B cell (primary cell): ENCODE results near the gene ULK1. TPM values are rescaled to one million over a fixed set of nuclear protein-coding genes. Genes with fewer than 3 reads are reported as not detected.

Source experiments
- ATAC-seq: fragments of 200-7000 bp; cut with Tn5 transposase; one replicate; pipeline ENCODE4 v1.10.0; 2021; ENCODE audit warnings: low read depth, mild to moderate bottlenecking, moderate number of reproducible peaks, moderate library complexity
- CTCF ChIA-PET: fragments of 350-600 bp; sonication (Branson Sonifier 250); formaldehyde crosslinking; loops from one replicate; lab custom pipeline; 2021; ENCODE audit warnings: antibody characterized with exemption, inconsistent platforms; lab: Charles Lee
- POLR2A ChIA-PET: fragments of 350-600 bp; sonication (Branson Sonifier 250); formaldehyde crosslinking; loops from one replicate; lab custom pipeline; 2021; ENCODE audit warnings: antibody characterized with exemption; lab: Charles Lee
- DNase-seq: peaks from one replicate; pipeline ENCODE4 v3.0.0; 2013
- H2AFZ ChIP-seq: 2 replicates; pipeline ENCODE4 v1.6.1; 2012; ENCODE audit warnings: mild to moderate bottlenecking, low read depth, low read length; ENCODE audit not compliant: insufficient read depth, poor library complexity, severe bottlenecking
- H3K27ac ChIP-seq, 2 donors: 1 replicate in 1 of 2; 2 replicates in 1 of 2; pipeline ENCODE4 v1.5.1; 2012 to 2013; ENCODE audit warnings: low read length in 2 of 2, mild to moderate bottlenecking in 2 of 2, moderate library complexity in 1 of 2
- H3K27me3 ChIP-seq, 4 experiments: fragments of 200-600 bp in 1 of 4; sonication (generic) in 1 of 4; replicated peaks in 1 of 4; 1 replicate in 2 of 4; 2 replicates in 2 of 4; pipeline versions ENCODE4 v1.6.1 to v1.7.0; 2013 to 2016; ENCODE audit warnings: low read length in 3 of 4, mild to moderate bottlenecking in 2 of 4, mixed read lengths in 1 of 4, moderate library complexity in 1 of 4; ENCODE audit not compliant: insufficient read depth in 4 of 4, control insufficient read depth in 3 of 4; ENCODE audit errors: control extremely low read depth in 1 of 4
- H3K36me3 ChIP-seq, 2 experiments: replicated peaks in 1 of 2; 1 replicate in 1 of 2; 2 replicates in 1 of 2; pipeline versions ENCODE4 v1.6.1 to v1.7.1; 2013; ENCODE audit warnings: low read length in 1 of 2; ENCODE audit not compliant: insufficient read depth in 2 of 2, control insufficient read depth in 1 of 2; ENCODE audit errors: control extremely low read depth in 1 of 2, extremely low read depth in 1 of 2
- H3K4me1 ChIP-seq, 2 donors: fragments of 200-600 bp in 1 of 2; sonication (generic) in 1 of 2; 1 replicate in 1 of 2; 2 replicates in 1 of 2; pipeline versions ENCODE4 v1.5.1 to v1.6.1; 2013 to 2017; ENCODE audit warnings: low read length in 2 of 2; ENCODE audit not compliant: control insufficient read depth in 2 of 2, insufficient read depth in 2 of 2
- H3K4me2 ChIP-seq: replicated peaks from 2 replicates; pipeline ENCODE3; 2012; ENCODE audit warnings: mild to moderate bottlenecking, low read depth, low read length; ENCODE audit not compliant: poor library complexity, severe bottlenecking
- H3K4me3 ChIP-seq, 5 experiments: fragments of 200-600 bp in 1 of 5; sonication (generic) in 1 of 5; 1 replicate in 3 of 5; 2 replicates in 2 of 5; pipeline versions ENCODE4 v1.5.1 to v1.7.0; 2011 to 2016; ENCODE audit warnings: low read length in 4 of 5, mild to moderate bottlenecking in 4 of 5, low read depth in 2 of 5, control low read depth in 1 of 5, moderate library complexity in 1 of 5; ENCODE audit not compliant: insufficient read depth in 1 of 5; ENCODE audit errors: control extremely low read depth in 1 of 5, extremely low read depth in 1 of 5
- H3K79me2 ChIP-seq: fragments of 200-600 bp; sonication (generic); one replicate; pipeline ENCODE4 v1.6.0; 2016; ENCODE audit warnings: low read length; ENCODE audit not compliant: control insufficient read depth, insufficient read depth
- H3K9ac ChIP-seq: fragments of 200-600 bp; sonication (generic); 2 replicates; pipeline ENCODE4 v1.6.1; 2017; ENCODE audit warnings: mild to moderate bottlenecking, low read length, moderate library complexity
- H3K9me3 ChIP-seq, 3 donors: one replicate each; pipeline versions ENCODE4 v1.6.1 to v1.7.1; 2013; ENCODE audit warnings: low read length in 2 of 3; ENCODE audit not compliant: control insufficient read depth in 2 of 3, insufficient read depth in 1 of 3; ENCODE audit errors: control extremely low read depth in 1 of 3
- H4K20me1 ChIP-seq: 2 replicates; pipeline ENCODE4 v1.6.0; 2012; ENCODE audit warnings: mild to moderate bottlenecking, low read length; ENCODE audit not compliant: insufficient read depth, control insufficient read depth, poor library complexity, severe bottlenecking
- H3K27ac Mint-ChIP-seq: one replicate; pipeline ENCODE4 v1.8.0; 2021; ENCODE audit warnings: mixed read lengths
- H3K27me3 Mint-ChIP-seq: one replicate; pipeline ENCODE4 v1.8.0; 2021; ENCODE audit warnings: mixed read lengths
- H3K4me1 Mint-ChIP-seq: one replicate; pipeline ENCODE4 v1.8.0; 2021; ENCODE audit warnings: mixed read lengths
- H3K4me3 Mint-ChIP-seq: one replicate; pipeline ENCODE4 v1.8.0; 2021; ENCODE audit warnings: mixed read lengths
- H3K9me3 Mint-ChIP-seq: one replicate; pipeline ENCODE4 v1.8.0; 2022; ENCODE audit warnings: mixed read lengths; ENCODE audit not compliant: insufficient read depth
- EZH2 ChIP-seq: IDR thresholded peaks from 2 replicates; pipeline ENCODE4 v1.6.1; 2012; ENCODE audit warnings: borderline replicate concordance, low read depth, mild to moderate bottlenecking, moderate library complexity, low read length; ENCODE audit not compliant: insufficient read depth, poor library complexity, severe bottlenecking
- WGBS: methylation state at CpG from one replicate; pipeline ENCODE4 v1.1.5; 2013; ENCODE audit warnings: missing lambda C conversion rate; ENCODE audit not compliant: insufficient coverage; 5-methylcytosine and 5-hydroxymethylcytosine counted together
- intact Hi-C: fragments of 100-400 bp; cut with micrococcal nuclease; formaldehyde crosslinking; loops from one replicate; pipeline ENCODE4 v1.10.0; 2022
- polyA plus RNA-seq: library from polyadenylated mRNA; depleted of rRNA; stranded (reverse); fragments of >200 nt; gene quantifications from 2 replicates; pipeline ENCODE4 v1.2.3, GENCODE V29; 2012
- total RNA-seq, 2 donors: library from RNA; stranded (reverse); fragments of 120-200 nt in 1 of 2; gene quantifications; 1 replicate in 1 of 2; 2 replicates in 1 of 2; pipeline versions ENCODE4 v1.2.3 to v1.2.4, GENCODE V29; 2013 to 2022
- TF ChIP-seq, protein P1 (sequence below): fragments of 200-600 bp; IDR thresholded peaks from one replicate; pipeline ENCODE4 v1.8.0; 2022; ENCODE audit warnings: antibody characterized with exemption, mild to moderate bottlenecking

Gene ULK1
- total and polyA plus RNA-seq, 2 donors (not counting 1 experiment from before 2014, with no cell fraction given) = 38.9 to 59.5 TPM

- H3K4me1 Mint-ChIP-seq = peaks cover 20% of the 10 kb centered on the region
- ATAC-seq = peak; percentile 81
- Histone ChIP-seq H3K27me3 (peaks cover 0 to 6% (median 0%) of the 10 kb centered on the region in 4 experiments), H3K4me2 (peak overlapping the region; percentile 43), H3K9me3 (no peaks in the 10 kb centered on the region), H3K9ac (no peak overlapping the region), H2AFZ (no peak overlapping the region), H3K79me2 (no peaks in the 10 kb centered on the region), H3K4me3 (no peak overlapping the region), H4K20me1 (no peaks in the 10 kb centered on the region), H3K4me1 (peaks cover 18 to 19% of the 10 kb centered on the region in 2 donors), H3K36me3 (no peaks in the 10 kb centered on the region), H3K27ac (peak overlapping the region in 1 of 2 donors; percentile 19)
- intact Hi-C loops = loop anchor here (2.0 kb wide), 1 partner anchor 96 kb away; the partner anchor contains the start of gene EP400
- POLR2A ChIA-PET = interaction anchor here (0.6 kb wide), 1 partner anchor 76 kb away, joined by 5 read pairs; no protein-coding TSS in a partner anchor
- H3K27me3 Mint-ChIP-seq = peaks cover 6% of the 10 kb centered on the region
- H3K27ac Mint-ChIP-seq = peak overlapping the region; percentile 78
- H3K9me3 Mint-ChIP-seq = no peaks in the 10 kb centered on the region
- CTCF ChIA-PET = interaction anchor here (1.5 kb wide), 1 partner anchor 22 kb away, joined by 3 read pairs; no protein-coding TSS in a partner anchor
- DNase-seq = peak; percentile 70
- no peak for TF ChIP-seq EZH2
- TF ChIP-seq, protein P1, sequence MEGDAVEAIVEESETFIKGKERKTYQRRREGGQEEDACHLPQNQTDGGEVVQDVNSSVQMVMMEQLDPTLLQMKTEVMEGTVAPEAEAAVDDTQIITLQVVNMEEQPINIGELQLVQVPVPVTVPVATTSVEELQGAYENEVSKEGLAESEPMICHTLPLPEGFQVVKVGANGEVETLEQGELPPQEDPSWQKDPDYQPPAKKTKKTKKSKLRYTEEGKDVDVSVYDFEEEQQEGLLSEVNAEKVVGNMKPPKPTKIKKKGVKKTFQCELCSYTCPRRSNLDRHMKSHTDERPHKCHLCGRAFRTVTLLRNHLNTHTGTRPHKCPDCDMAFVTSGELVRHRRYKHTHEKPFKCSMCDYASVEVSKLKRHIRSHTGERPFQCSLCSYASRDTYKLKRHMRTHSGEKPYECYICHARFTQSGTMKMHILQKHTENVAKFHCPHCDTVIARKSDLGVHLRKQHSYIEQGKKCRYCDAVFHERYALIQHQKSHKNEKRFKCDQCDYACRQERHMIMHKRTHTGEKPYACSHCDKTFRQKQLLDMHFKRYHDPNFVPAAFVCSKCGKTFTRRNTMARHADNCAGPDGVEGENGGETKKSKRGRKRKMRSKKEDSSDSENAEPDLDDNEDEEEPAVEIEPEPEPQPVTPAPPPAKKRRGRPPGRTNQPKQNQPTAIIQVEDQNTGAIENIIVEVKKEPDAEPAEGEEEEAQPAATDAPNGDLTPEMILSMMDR = no peak
- peak overlapping the region; percentile 56 for H3K4me3 Mint-ChIP-seq
- 28% methylated on average over 24 of the region's 24 CpGs for WGBS
Observed at GRCh38 chr12:131852551-131853299, 41.7 kb upstream of the ULK1 start.
